Measurements from ENCODE around the gene NIN.
A peak's percentile ranks its signal among the peaks of the same experiment; 100 is the strongest.

NIN gene

GRCh38 chr14:50745401-50746058, 85.4 kb downstream of the NIN start:
- CTCF ChIA-PET, result no interaction called here
- no peak overlapping the region for H3K27ac ChIP-seq (ENCODE audit: insufficient read depth in 1 of 2, low read depth in 1 of 2, low read length in 2 of 2, poor library complexity in 1 of 2, severe bottlenecking in 2 of 2)
- POLR2A ChIA-PET, result no interaction called here

GRCh38 chr14:50744231-50744630, 86.7 kb downstream of the NIN start:
- ChIA-PET CTCF (interaction anchor here (0.6 to 1.2 kb wide), 3 partner anchors 29 to 550 kb away, joined by 3 read pairs; no protein-coding TSS in a partner anchor), POLR2A (no interaction called here)
- peaks cover 0 to 3% (median 0%) of the 10 kb centered on the region in 4 experiments for H3K4me1 ChIP-seq (ENCODE audit: control extremely low read depth in 1 of 4, control insufficient read depth in 4 of 4, insufficient read depth in 4 of 4, low read length in 3 of 4)
- 100% methylated on average over 2 of the region's 3 CpGs for WGBS (ENCODE audit: insufficient coverage)
- H3K27me3 ChIP-seq (replicated peaks in 2 of 5; ENCODE audit: control insufficient read depth in 4 of 5, insufficient read depth in 5 of 5, low read length in 4 of 5), result no peaks in the 10 kb centered on the region
- peaks cover 24 to 80% (median 50%) of the 10 kb centered on the region in 4 experiments for H3K36me3 ChIP-seq (ENCODE audit: control insufficient read depth in 4 of 4, insufficient read depth in 4 of 4, low read length in 3 of 4)
- H3K9me3 ChIP-seq (ENCODE audit: control extremely low read depth in 1 of 5, control insufficient read depth in 4 of 5, insufficient read depth in 2 of 5, low read depth in 1 of 5, low read length in 4 of 5), result no peaks in the 10 kb centered on the region
- H3K27ac ChIP-seq (ENCODE audit: insufficient read depth in 1 of 2, low read depth in 1 of 2, low read length in 2 of 2, poor library complexity in 1 of 2, severe bottlenecking in 2 of 2), result no peak overlapping the region
- no peak overlapping the region for H3K4me3 ChIP-seq (ENCODE audit: control insufficient read depth in 1 of 7, extremely low read depth in 1 of 7, insufficient read depth in 4 of 7, low read depth in 2 of 7, low read length in 6 of 7)
- no peak for DNase-seq

More at GRCh38 chr14:50745401-50746058, 85.4 kb downstream of the NIN start:
- Histone ChIP-seq H3K4me1 (ENCODE audit: control extremely low read depth in 1 of 4, control insufficient read depth in 4 of 4, insufficient read depth in 4 of 4, low read length in 3 of 4) (peaks cover 0 to 3% (median 0%) of the 10 kb centered on the region in 4 experiments), H3K4me3 (ENCODE audit: control insufficient read depth in 1 of 7, extremely low read depth in 1 of 7, insufficient read depth in 4 of 7, low read depth in 2 of 7, low read length in 6 of 7) (no peak overlapping the region), H3K9me3 (ENCODE audit: control extremely low read depth in 1 of 5, control insufficient read depth in 4 of 5, insufficient read depth in 2 of 5, low read depth in 1 of 5, low read length in 4 of 5) (no peaks in the 10 kb centered on the region), H3K36me3 (ENCODE audit: control insufficient read depth in 4 of 4, insufficient read depth in 4 of 4, low read length in 3 of 4) (peaks cover 23 to 83% (median 51%) of the 10 kb centered on the region in 4 experiments), H3K27me3 (replicated peaks in 2 of 5; ENCODE audit: control insufficient read depth in 4 of 5, insufficient read depth in 5 of 5, low read length in 4 of 5) (no peaks in the 10 kb centered on the region)
- no peak for DNase-seq
- WGBS (ENCODE audit: insufficient coverage), result 92% methylated on average over 2 of the region's 5 CpGs

- H3K9me3 ChIP-seq (ENCODE audit: control extremely low read depth in 1 of 5, control insufficient read depth in 4 of 5, insufficient read depth in 2 of 5, low read depth in 1 of 5, low read length in 4 of 5), result no peaks in the 10 kb centered on the region
- H3K36me3 ChIP-seq (ENCODE audit: control insufficient read depth in 4 of 4, insufficient read depth in 4 of 4, low read length in 3 of 4), result peaks cover 37 to 88% (median 61%) of the 10 kb centered on the region in 4 experiments
- WGBS (ENCODE audit: insufficient coverage), result 11% methylated on average over 3 of the region's 3 CpGs
- DNase-seq, result peak; percentile 14 to 54 (median 52)
- peaks cover 0 to 3% (median 0%) of the 10 kb centered on the region in 4 experiments for H3K4me1 ChIP-seq (ENCODE audit: control extremely low read depth in 1 of 4, control insufficient read depth in 4 of 4, insufficient read depth in 4 of 4, low read length in 3 of 4)
- POLR2A ChIA-PET, result no interaction called here
- CTCF ChIA-PET, result no interaction called here
- H3K27me3 ChIP-seq (replicated peaks in 2 of 5; ENCODE audit: control insufficient read depth in 4 of 5, insufficient read depth in 5 of 5, low read length in 4 of 5), result no peaks in the 10 kb centered on the region
- no peak overlapping the region for H3K4me3 ChIP-seq (ENCODE audit: control insufficient read depth in 1 of 7, extremely low read depth in 1 of 7, insufficient read depth in 4 of 7, low read depth in 2 of 7, low read length in 6 of 7)
- no peak overlapping the region for H3K27ac ChIP-seq (ENCODE audit: insufficient read depth in 1 of 2, low read depth in 1 of 2, low read length in 2 of 2, poor library complexity in 1 of 2, severe bottlenecking in 2 of 2)
Observed at GRCh38 chr14:50741567-50741966, 89.4 kb downstream of the NIN start.

GRCh38 chr14:50740856-50741255, 90.1 kb downstream of the NIN start:
- DNase-seq, result no peak
- peaks cover 34 to 89% (median 57%) of the 10 kb centered on the region in 4 experiments for H3K36me3 ChIP-seq (ENCODE audit: control insufficient read depth in 4 of 4, insufficient read depth in 4 of 4, low read length in 3 of 4)
- no peak overlapping the region for H3K27ac ChIP-seq (ENCODE audit: insufficient read depth in 1 of 2, low read depth in 1 of 2, low read length in 2 of 2, poor library complexity in 1 of 2, severe bottlenecking in 2 of 2)

GRCh38 chr14:50739186-50739585, 91.8 kb downstream of the NIN start:
- ChIA-PET CTCF (interaction anchor here (1.6 kb wide), 1 partner anchor 24 kb away, joined by 5 read pairs; no protein-coding TSS in a partner anchor), POLR2A (no interaction called here)
- Histone ChIP-seq H3K27ac (ENCODE audit: insufficient read depth in 1 of 2, low read depth in 1 of 2, low read length in 2 of 2, poor library complexity in 1 of 2, severe bottlenecking in 2 of 2) (no peak overlapping the region), H3K4me3 (ENCODE audit: control insufficient read depth in 1 of 7, extremely low read depth in 1 of 7, insufficient read depth in 4 of 7, low read depth in 2 of 7, low read length in 6 of 7) (no peak overlapping the region), H3K9me3 (ENCODE audit: control extremely low read depth in 1 of 5, control insufficient read depth in 4 of 5, insufficient read depth in 2 of 5, low read depth in 1 of 5, low read length in 4 of 5) (no peaks in the 10 kb centered on the region), H3K36me3 (ENCODE audit: control insufficient read depth in 4 of 4, insufficient read depth in 4 of 4, low read length in 3 of 4) (peaks cover 34 to 90% (median 58%) of the 10 kb centered on the region in 4 experiments), H3K4me1 (ENCODE audit: control extremely low read depth in 1 of 4, control insufficient read depth in 4 of 4, insufficient read depth in 4 of 4, low read length in 3 of 4) (peaks cover 0 to 3% (median 0%) of the 10 kb centered on the region in 4 experiments), H3K27me3 (replicated peaks in 2 of 5; ENCODE audit: control insufficient read depth in 4 of 5, insufficient read depth in 5 of 5, low read length in 4 of 5) (no peaks in the 10 kb centered on the region)
- DNase-seq, result no peak
- 100% methylated on average over 3 of the region's 4 CpGs for WGBS (ENCODE audit: insufficient coverage)

More at GRCh38 chr14:50740856-50741255, 90.1 kb downstream of the NIN start:
- Histone ChIP-seq H3K9me3 (ENCODE audit: control extremely low read depth in 1 of 5, control insufficient read depth in 4 of 5, insufficient read depth in 2 of 5, low read depth in 1 of 5, low read length in 4 of 5) (no peaks in the 10 kb centered on the region), H3K4me3 (ENCODE audit: control insufficient read depth in 1 of 7, extremely low read depth in 1 of 7, insufficient read depth in 4 of 7, low read depth in 2 of 7, low read length in 6 of 7) (no peak overlapping the region), H3K27me3 (replicated peaks in 2 of 5; ENCODE audit: control insufficient read depth in 4 of 5, insufficient read depth in 5 of 5, low read length in 4 of 5) (no peaks in the 10 kb centered on the region), H3K4me1 (ENCODE audit: control extremely low read depth in 1 of 4, control insufficient read depth in 4 of 4, insufficient read depth in 4 of 4, low read length in 3 of 4) (peaks cover 0 to 3% (median 0%) of the 10 kb centered on the region in 4 experiments)
- CTCF ChIA-PET, result interaction anchor here (1.3 to 1.6 kb wide), 2 partner anchors 14 to 26 kb away, joined by 3 to 5 read pairs; no protein-coding TSS in a partner anchor
- POLR2A ChIA-PET, result no interaction called here

- no peak for DNase-seq
- H3K9me3 ChIP-seq (ENCODE audit: control extremely low read depth in 1 of 5, control insufficient read depth in 4 of 5, insufficient read depth in 2 of 5, low read depth in 1 of 5, low read length in 4 of 5), result no peaks in the 10 kb centered on the region
- no peaks in the 10 kb centered on the region for H3K27me3 ChIP-seq (replicated peaks in 2 of 5; ENCODE audit: control insufficient read depth in 4 of 5, insufficient read depth in 5 of 5, low read length in 4 of 5)
- WGBS (ENCODE audit: insufficient coverage), result 95% methylated on average over 6 of the region's 6 CpGs
- CTCF ChIA-PET, result interaction anchor here (0.5 to 1.5 kb wide), 6 partner anchors 11 to 120 kb away, joined by 3 to 4 read pairs (median 3); no protein-coding TSS in a partner anchor
- H3K36me3 ChIP-seq (ENCODE audit: control insufficient read depth in 4 of 4, insufficient read depth in 4 of 4, low read length in 3 of 4), result peaks cover 36 to 84% (median 57%) of the 10 kb centered on the region in 4 experiments
- POLR2A ChIA-PET, result no interaction called here
- H3K4me3 ChIP-seq (ENCODE audit: control insufficient read depth in 1 of 7, extremely low read depth in 1 of 7, insufficient read depth in 4 of 7, low read depth in 2 of 7, low read length in 6 of 7), result no peak overlapping the region
- H3K27ac ChIP-seq (ENCODE audit: insufficient read depth in 1 of 2, low read depth in 1 of 2, low read length in 2 of 2, poor library complexity in 1 of 2, severe bottlenecking in 2 of 2), result no peak overlapping the region
- peaks cover 0 to 3% (median 0%) of the 10 kb centered on the region in 4 experiments for H3K4me1 ChIP-seq (ENCODE audit: control extremely low read depth in 1 of 4, control insufficient read depth in 4 of 4, insufficient read depth in 4 of 4, low read length in 3 of 4)
Observed at GRCh38 chr14:50736932-50737419, 94.0 kb downstream of the NIN start.

Measured in common myeloid progenitor, CD34-positive (primary cell).